ENCODE data around the gene TGM3.

Gene TGM3

GRCh38 chr20:2311329-2311728, 15.5 kb downstream of the TGM3 start:
- DNase-seq = no peak

- no peak for DNase-seq
Observed at GRCh38 chr20:2312876-2313275, 17.1 kb downstream of the TGM3 start.

GRCh38 chr20:2313316-2313715, 17.5 kb downstream of the TGM3 start:
- DNase-seq = no peak

GRCh38 chr20:2314759-2315439, 19.1 kb downstream of the TGM3 start:
- DNase-seq = no peak

GRCh38 chr20:2315440-2315778, 19.6 kb downstream of the TGM3 start:
- DNase-seq = no peak

- DNase-seq = no peak
Observed at GRCh38 chr20:2316847-2317495, 21.2 kb downstream of the TGM3 start.

- DNase-seq = no peak
Observed at GRCh38 chr20:2320813-2321658, 25.2 kb downstream of the TGM3 start.

GRCh38 chr20:2323051-2323450, 27.2 kb downstream of the TGM3 start:
- no peak for DNase-seq

- DNase-seq = no peak
Observed at GRCh38 chr20:2326046-2326445, 30.2 kb downstream of the TGM3 start.

- DNase-seq = no peak
Observed at GRCh38 chr20:2327620-2328555, 32.1 kb downstream of the TGM3 start.

GRCh38 chr20:2329286-2329685, 33.5 kb downstream of the TGM3 start:
- no peak for DNase-seq

GRCh38 chr20:2330090-2330695, 34.4 kb downstream of the TGM3 start:
- no peak for DNase-seq

GRCh38 chr20:2331106-2331505, 35.3 kb downstream of the TGM3 start:
- no peak for DNase-seq

- DNase-seq = no peak
Observed at GRCh38 chr20:2331901-2332565, 36.2 kb downstream of the TGM3 start.

GRCh38 chr20:2332711-2333110, 36.9 kb downstream of the TGM3 start:
- no peak for DNase-seq

- no peak for DNase-seq
Observed at GRCh38 chr20:2333821-2334220, 38.0 kb downstream of the TGM3 start.

GRCh38 chr20:2335096-2335870, 39.5 kb downstream of the TGM3 start:
- no peak for DNase-seq

- DNase-seq = no peak
Observed at GRCh38 chr20:2336471-2336870, 40.7 kb downstream of the TGM3 start.

GRCh38 chr20:2337142-2337541, 41.3 kb downstream of the TGM3 start:
- no peak for DNase-seq

GRCh38 chr20:2338411-2339066, 42.7 kb downstream of the TGM3 start:
- DNase-seq = no peak

Data from midbrain (tissue), 1 donor.